DOHH2 (cell line): ENCODE measurements around the gene MACROH2A2.

Experiments used
- H3F3A ChIP-seq: fragments of 200-600 bp; sonication (generic), shearing (Covaris generic); 2 replicates; pipeline ENCODE4 v1.6.0; 2016; ENCODE audit warnings: antibody characterized with exemption, mild to moderate bottlenecking; ENCODE audit not compliant: control insufficient read depth, insufficient read depth
- H3K27ac ChIP-seq: fragments of 200-600 bp; sonication (generic); 2 replicates; pipeline ENCODE4 v1.5.1; 2014; ENCODE audit warnings: low read depth, mild to moderate bottlenecking, low read length, moderate library complexity
- H3K27me3 ChIP-seq: fragments of 200-600 bp; sonication (generic); 2 replicates; pipeline ENCODE4 v1.6.1; 2014; ENCODE audit warnings: mild to moderate bottlenecking, low read length, mixed read lengths; ENCODE audit not compliant: control insufficient read depth
- H3K36me3 ChIP-seq: fragments of 200-600 bp; sonication (generic); 2 replicates; pipeline ENCODE4 v1.6.1; 2014; ENCODE audit warnings: mild to moderate bottlenecking, low read length, moderate library complexity, mixed read lengths; ENCODE audit not compliant: control insufficient read depth
- H3K4me1 ChIP-seq: fragments of 200-600 bp; sonication (generic); 2 replicates; pipeline ENCODE4 v1.6.1; 2014; ENCODE audit warnings: mild to moderate bottlenecking, low read length, mixed read lengths; ENCODE audit not compliant: control insufficient read depth
- H3K4me2 ChIP-seq: fragments of 200-600 bp; sonication (generic); 2 replicates; pipeline ENCODE4 v1.6.0; 2014; ENCODE audit warnings: mild to moderate bottlenecking, low read length, moderate library complexity
- H3K4me3 ChIP-seq: fragments of 200-600 bp; sonication (generic); 2 replicates; pipeline ENCODE4 v1.5.1; 2014; ENCODE audit warnings: mild to moderate bottlenecking, low read length, mixed read lengths
- H3K79me2 ChIP-seq: fragments of 200-600 bp; sonication (generic); 2 replicates; pipeline ENCODE4 v1.6.1; 2014; ENCODE audit warnings: mild to moderate bottlenecking, low read length, mixed read lengths; ENCODE audit not compliant: control insufficient read depth
- H3K9me2 ChIP-seq: fragments of 200-600 bp; sonication (generic); replicated peaks from 2 replicates; pipeline ENCODE4 v1.6.1; 2014; ENCODE audit warnings: mild to moderate bottlenecking, low read length, mixed read lengths; ENCODE audit not compliant: control insufficient read depth
- H3K9me3 ChIP-seq: fragments of 200-600 bp; sonication (generic); 2 replicates; pipeline ENCODE4 v1.6.1; 2014; ENCODE audit warnings: antibody characterized with exemption, low read length, mixed read lengths; ENCODE audit not compliant: control insufficient read depth, insufficient read depth
- H4K20me1 ChIP-seq: fragments of 200-600 bp; sonication (generic); 2 replicates; pipeline ENCODE4 v1.6.0; 2014; ENCODE audit warnings: low read depth, mild to moderate bottlenecking, antibody characterized with exemption, low read length, moderate library complexity; ENCODE audit not compliant: control insufficient read depth, insufficient read depth
- EZH2phosphoT487 ChIP-seq: fragments of 200-600 bp; sonication (generic); IDR thresholded peaks from 2 replicates; pipeline ENCODE4 v1.6.1; 2017; ENCODE audit warnings: borderline replicate concordance, mild to moderate bottlenecking, antibody characterized with exemption, low read length, moderate library complexity, mixed read lengths
- TF ChIP-seq, protein P1 (sequence below): fragments of 200-600 bp; sonication (generic); IDR thresholded peaks from one replicate; pipeline ENCODE4 v1.5.1; 2014; ENCODE audit warnings: antibody characterized with exemption, mild to moderate bottlenecking, low read depth, low read length; ENCODE audit not compliant: poor library complexity, severe bottlenecking

Gene MACROH2A2

DNA sequence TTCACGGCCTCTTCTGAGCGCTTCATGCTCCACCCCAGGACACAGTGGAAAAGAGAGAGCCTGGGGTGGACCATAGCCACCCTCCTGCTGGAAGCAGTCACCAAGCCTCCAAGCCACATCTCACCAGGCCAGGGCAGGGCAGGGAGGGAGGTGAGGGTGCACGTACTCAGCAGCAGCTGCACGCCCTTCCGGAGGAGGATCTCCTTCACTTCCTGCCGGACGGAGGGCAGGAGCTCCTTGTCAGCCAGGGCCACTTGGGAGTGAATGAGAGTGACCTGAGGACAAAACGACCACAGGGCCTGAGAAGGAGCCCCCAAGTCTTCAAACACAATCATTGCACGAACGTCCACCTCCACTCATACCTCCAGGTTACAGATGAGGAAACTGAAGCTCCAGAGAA is 65.0 kb downstream of the MACROH2A2 start:
- no peak for TF ChIP-seq EZH2phosphoT487
- TF ChIP-seq, protein P1, sequence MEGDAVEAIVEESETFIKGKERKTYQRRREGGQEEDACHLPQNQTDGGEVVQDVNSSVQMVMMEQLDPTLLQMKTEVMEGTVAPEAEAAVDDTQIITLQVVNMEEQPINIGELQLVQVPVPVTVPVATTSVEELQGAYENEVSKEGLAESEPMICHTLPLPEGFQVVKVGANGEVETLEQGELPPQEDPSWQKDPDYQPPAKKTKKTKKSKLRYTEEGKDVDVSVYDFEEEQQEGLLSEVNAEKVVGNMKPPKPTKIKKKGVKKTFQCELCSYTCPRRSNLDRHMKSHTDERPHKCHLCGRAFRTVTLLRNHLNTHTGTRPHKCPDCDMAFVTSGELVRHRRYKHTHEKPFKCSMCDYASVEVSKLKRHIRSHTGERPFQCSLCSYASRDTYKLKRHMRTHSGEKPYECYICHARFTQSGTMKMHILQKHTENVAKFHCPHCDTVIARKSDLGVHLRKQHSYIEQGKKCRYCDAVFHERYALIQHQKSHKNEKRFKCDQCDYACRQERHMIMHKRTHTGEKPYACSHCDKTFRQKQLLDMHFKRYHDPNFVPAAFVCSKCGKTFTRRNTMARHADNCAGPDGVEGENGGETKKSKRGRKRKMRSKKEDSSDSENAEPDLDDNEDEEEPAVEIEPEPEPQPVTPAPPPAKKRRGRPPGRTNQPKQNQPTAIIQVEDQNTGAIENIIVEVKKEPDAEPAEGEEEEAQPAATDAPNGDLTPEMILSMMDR: no peak
- peaks cover 6% of the 10 kb centered on the region; the same call in 1 of the 2 replicates for H3K36me3 ChIP-seq
- H3K9me2 ChIP-seq: no peaks in the 10 kb centered on the region

DNA sequence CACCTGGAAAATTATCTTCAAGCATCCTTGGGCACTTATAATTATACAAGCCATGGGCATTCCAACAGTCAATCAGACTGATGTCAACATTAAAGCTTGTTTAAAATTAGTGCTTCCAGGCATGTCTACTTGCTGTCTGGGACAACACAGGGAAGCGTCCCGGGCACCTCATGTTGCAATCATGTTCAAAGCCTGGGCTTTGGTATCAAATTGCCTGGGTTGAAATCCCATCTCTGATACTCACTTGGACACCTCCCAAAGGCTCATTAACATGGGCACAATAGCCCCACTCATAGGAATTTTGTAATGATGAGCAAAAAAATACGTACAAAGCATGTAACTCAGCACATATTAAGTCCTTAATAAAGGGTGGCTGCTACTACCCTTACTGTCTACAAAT is 65.5 kb downstream of the MACROH2A2 start:
- Histone ChIP-seq H3K27ac (no peak overlapping the region), H3K27me3 (no peaks in the 10 kb centered on the region), H3K4me2 (no peak overlapping the region), H3K36me3 (peaks cover 6% of the 10 kb centered on the region; the same call in 1 of the 2 replicates), H3K79me2 (no peaks in the 10 kb centered on the region), H3K9me2 (no peaks in the 10 kb centered on the region), H3K9me3 (no peaks in the 10 kb centered on the region), H3K4me3 (no peak overlapping the region), H4K20me1 (no peaks in the 10 kb centered on the region), H3F3A (no peaks in the 10 kb centered on the region; the same call in 1 of the 2 replicates), H3K4me1 (peaks cover 3% of the 10 kb centered on the region; the same call in 1 of the 2 replicates)
- no peak for TF ChIP-seq EZH2phosphoT487
- TF ChIP-seq, protein P1: no peak

More for the DNA sequence above, 65.0 kb downstream of the MACROH2A2 start:
- Histone ChIP-seq H3K4me2 (no peak overlapping the region), H4K20me1 (no peaks in the 10 kb centered on the region), H3K27ac (no peak overlapping the region), H3K4me1 (peaks cover 3% of the 10 kb centered on the region; the same call in 1 of the 2 replicates), H3K4me3 (no peak overlapping the region), H3K79me2 (no peaks in the 10 kb centered on the region), H3K27me3 (no peaks in the 10 kb centered on the region), H3F3A (no peaks in the 10 kb centered on the region; the same call in 1 of the 2 replicates), H3K9me3 (no peaks in the 10 kb centered on the region)

DNA sequence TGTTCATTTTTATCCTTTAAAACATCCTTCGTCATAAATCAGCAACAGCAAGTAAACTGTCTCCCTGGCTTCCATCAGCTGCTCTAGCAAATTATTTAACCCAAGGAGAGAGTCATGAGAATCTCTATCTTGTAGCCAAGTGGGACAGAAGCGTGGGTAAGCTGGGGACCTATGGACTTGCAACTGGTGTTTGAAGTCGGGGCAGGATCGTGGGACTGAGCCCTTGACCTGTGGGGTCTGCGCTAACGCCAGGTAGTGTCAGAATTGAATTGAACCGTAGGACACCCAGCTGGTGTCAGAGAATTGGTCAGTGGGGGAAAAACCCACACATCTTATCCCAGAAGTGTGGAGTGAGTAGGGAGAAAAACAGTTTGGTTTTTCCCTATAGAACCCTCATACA is 66.6 kb downstream of the MACROH2A2 start:
- Histone ChIP-seq H3K27me3 (no peaks in the 10 kb centered on the region), H3K36me3 (peaks cover 6% of the 10 kb centered on the region; the same call in 1 of the 2 replicates), H3K9me3 (no peaks in the 10 kb centered on the region), H3K79me2 (no peaks in the 10 kb centered on the region), H3K4me2 (no peak overlapping the region), H3F3A (no peaks in the 10 kb centered on the region; the same call in 1 of the 2 replicates), H3K27ac (no peak overlapping the region), H3K4me1 (peaks cover 3% of the 10 kb centered on the region; the same call in 1 of the 2 replicates), H4K20me1 (no peaks in the 10 kb centered on the region), H3K4me3 (no peak overlapping the region), H3K9me2 (no peaks in the 10 kb centered on the region)
- TF ChIP-seq, protein P1: no peak
- no peak for TF ChIP-seq EZH2phosphoT487
